Osteoblast (primary cell): ENCODE measurements around the gene USF1. TPM values are rescaled to one million over a fixed set of nuclear protein-coding genes. Genes with fewer than 3 reads are reported as not detected.

Source experiments
- DNase-seq: peaks from one replicate; pipeline ENCODE4 v3.0.0; 2011; ENCODE audit warnings: low spot score, mixed read lengths; ENCODE audit not compliant: insufficient read length; ENCODE audit errors: missing footprints
- H2AFZ ChIP-seq: 2 replicates; pipeline ENCODE4 v1.6.0; 2011; ENCODE audit warnings: mild to moderate bottlenecking, low read length
- H3K27ac ChIP-seq: 2 replicates; pipeline ENCODE4 v1.5.1; 2011; ENCODE audit warnings: mild to moderate bottlenecking, low read depth, low read length, moderate library complexity
- H3K27me3 ChIP-seq: 2 replicates; pipeline ENCODE4 v1.6.0; 2012; ENCODE audit warnings: mild to moderate bottlenecking, control low read depth, inconsistent platforms, low read length, moderate library complexity; ENCODE audit not compliant: insufficient read depth
- H3K36me3 ChIP-seq: 2 replicates; pipeline ENCODE4 v1.5.1; 2011; ENCODE audit warnings: mild to moderate bottlenecking, low read length, control low read depth, moderate library complexity; ENCODE audit not compliant: insufficient read depth
- H3K4me1 ChIP-seq: 2 replicates; pipeline ENCODE4 v1.5.1; 2011; ENCODE audit warnings: mild to moderate bottlenecking, low read length, control low read depth, moderate library complexity; ENCODE audit not compliant: insufficient read depth
- H3K4me2 ChIP-seq: 2 replicates; pipeline ENCODE4 v1.6.0; 2011; ENCODE audit warnings: mild to moderate bottlenecking, low read length; ENCODE audit not compliant: insufficient read depth
- H3K4me3 ChIP-seq: fragments of 200-600 bp; sonication (generic); 3 replicates; pipeline ENCODE4 v1.5.1; 2012; ENCODE audit warnings: mild to moderate bottlenecking, low read length, inconsistent platforms; ENCODE audit not compliant: insufficient read depth
- H3K79me2 ChIP-seq: 2 replicates; pipeline ENCODE4 v1.6.0; 2012; ENCODE audit warnings: mild to moderate bottlenecking, low read length, control low read depth, inconsistent platforms; ENCODE audit not compliant: insufficient read depth
- H3K9me3 ChIP-seq: 2 replicates; pipeline ENCODE4 v1.5.1; 2011; ENCODE audit warnings: low read depth, low read length, control low read depth
- H4K20me1 ChIP-seq: 2 replicates; pipeline ENCODE4 v1.6.0; 2012; ENCODE audit warnings: mild to moderate bottlenecking, low read length, control low read depth; ENCODE audit not compliant: insufficient read depth
- total RNA-seq: library from RNA; depleted of rRNA; stranded (reverse); fragments of >200 nt; gene quantifications from 2 replicates; pipeline ENCODE4 v1.2.3, GENCODE V29; 2012
- TF ChIP-seq, protein P1 (sequence below): IDR thresholded peaks from 2 replicates; pipeline ENCODE4 v1.5.1; 2011; ENCODE audit warnings: mild to moderate bottlenecking, low read depth, low read length, moderate library complexity; ENCODE audit errors: extremely low read depth

USF1 gene
- total RNA-seq, 1 donor = 47.4 TPM

- DNase-seq = peak; percentile 27
- Histone ChIP-seq H4K20me1 (peaks cover 5% of the 10 kb centered on the region), H3K36me3 (peaks cover 16% of the 10 kb centered on the region), H2AFZ (peak overlapping the region; percentile 99), H3K27ac (peak overlapping the region; percentile 98), H3K4me1 (peaks cover 12% of the 10 kb centered on the region), H3K27me3 (no peaks in the 10 kb centered on the region), H3K4me2 (peak overlapping the region; percentile 100), H3K4me3 (peak overlapping the region; percentile 90), H3K79me2 (peaks cover 28% of the 10 kb centered on the region), H3K9me3 (peaks cover 7% of the 10 kb centered on the region)
- TF ChIP-seq, protein P1, sequence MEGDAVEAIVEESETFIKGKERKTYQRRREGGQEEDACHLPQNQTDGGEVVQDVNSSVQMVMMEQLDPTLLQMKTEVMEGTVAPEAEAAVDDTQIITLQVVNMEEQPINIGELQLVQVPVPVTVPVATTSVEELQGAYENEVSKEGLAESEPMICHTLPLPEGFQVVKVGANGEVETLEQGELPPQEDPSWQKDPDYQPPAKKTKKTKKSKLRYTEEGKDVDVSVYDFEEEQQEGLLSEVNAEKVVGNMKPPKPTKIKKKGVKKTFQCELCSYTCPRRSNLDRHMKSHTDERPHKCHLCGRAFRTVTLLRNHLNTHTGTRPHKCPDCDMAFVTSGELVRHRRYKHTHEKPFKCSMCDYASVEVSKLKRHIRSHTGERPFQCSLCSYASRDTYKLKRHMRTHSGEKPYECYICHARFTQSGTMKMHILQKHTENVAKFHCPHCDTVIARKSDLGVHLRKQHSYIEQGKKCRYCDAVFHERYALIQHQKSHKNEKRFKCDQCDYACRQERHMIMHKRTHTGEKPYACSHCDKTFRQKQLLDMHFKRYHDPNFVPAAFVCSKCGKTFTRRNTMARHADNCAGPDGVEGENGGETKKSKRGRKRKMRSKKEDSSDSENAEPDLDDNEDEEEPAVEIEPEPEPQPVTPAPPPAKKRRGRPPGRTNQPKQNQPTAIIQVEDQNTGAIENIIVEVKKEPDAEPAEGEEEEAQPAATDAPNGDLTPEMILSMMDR = no peak
These were observed 940 bp upstream of the USF1 start for GRCh38 chr1:161046605-161047228.

DNA sequence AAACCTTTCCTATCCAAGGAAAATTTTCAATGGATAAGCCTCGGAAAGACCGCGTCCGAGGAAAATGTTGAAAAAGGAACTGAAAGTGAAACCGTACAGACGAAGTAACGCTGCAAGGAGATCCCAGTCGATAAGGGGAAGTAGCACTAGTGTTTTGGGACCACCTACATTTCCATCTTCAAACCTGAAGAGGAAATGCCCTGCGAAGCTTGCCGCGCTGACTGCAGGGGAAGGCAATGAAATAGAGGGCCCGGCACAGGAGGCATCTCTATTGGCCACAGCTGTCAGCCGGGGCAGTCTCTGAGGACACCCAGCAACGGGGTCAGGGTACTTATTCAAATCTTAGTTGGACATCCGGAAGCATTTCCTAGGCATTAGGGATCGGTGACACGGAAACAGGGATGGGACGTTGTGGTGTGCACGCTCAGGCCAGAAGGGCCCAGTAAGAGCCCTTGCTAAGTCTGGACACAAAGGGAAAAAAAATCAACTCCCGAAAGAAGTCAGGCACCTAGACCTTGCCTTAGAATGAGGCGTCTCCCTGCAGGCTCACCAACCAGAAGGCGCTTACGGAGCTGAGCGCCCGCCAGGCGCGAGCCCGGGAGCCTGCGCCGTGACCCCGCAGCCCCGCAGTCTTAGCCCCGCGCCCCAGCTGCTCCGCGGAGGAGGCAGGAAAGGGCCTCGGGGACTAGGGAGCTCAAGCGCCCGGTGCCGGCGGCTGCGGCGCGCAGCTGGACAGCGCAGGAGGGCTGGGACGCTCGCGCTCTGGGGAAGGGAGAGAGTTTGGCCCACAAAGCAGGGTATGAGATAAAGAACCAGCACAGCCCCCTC is 655 bp downstream of the USF1 start:
- Histone ChIP-seq H2AFZ (peak overlapping the region; percentile 99), H4K20me1 (peaks cover 8% of the 10 kb centered on the region), H3K27me3 (no peaks in the 10 kb centered on the region), H3K79me2 (peaks cover 28% of the 10 kb centered on the region), H3K9me3 (peaks cover 7% of the 10 kb centered on the region), H3K4me2 (peak overlapping the region; percentile 100), H3K4me3 (peak overlapping the region; percentile 90), H3K36me3 (peaks cover 31% of the 10 kb centered on the region), H3K4me1 (peaks cover 12% of the 10 kb centered on the region), H3K27ac (peak overlapping the region; percentile 98)
- DNase-seq = peak; percentile 96
- TF ChIP-seq, protein P1 = no peak

- peak; percentile 80 for DNase-seq
- peaks cover 37% of the 10 kb centered on the region for H3K36me3 ChIP-seq
- peaks cover 28% of the 10 kb centered on the region for H3K79me2 ChIP-seq
- TF ChIP-seq, protein P1 = no peak
- no peaks in the 10 kb centered on the region for H3K27me3 ChIP-seq
- H3K27ac ChIP-seq = peak overlapping the region; percentile 98
- peaks cover 8% of the 10 kb centered on the region for H4K20me1 ChIP-seq
- peak overlapping the region; percentile 90 for H3K4me3 ChIP-seq
- peaks cover 12% of the 10 kb centered on the region for H3K4me1 ChIP-seq
- peak overlapping the region; percentile 100 for H3K4me2 ChIP-seq
- peak overlapping the region; percentile 99 for H2AFZ ChIP-seq
- peaks cover 5% of the 10 kb centered on the region for H3K9me3 ChIP-seq
These were observed 1.3 kb downstream of the USF1 start for GRCh38 chr1:161044535-161044907.

- Histone ChIP-seq H3K36me3 (peaks cover 45% of the 10 kb centered on the region), H3K9me3 (no peaks in the 10 kb centered on the region), H4K20me1 (peaks cover 2% of the 10 kb centered on the region), H3K79me2 (peaks cover 20% of the 10 kb centered on the region), H2AFZ (no peak overlapping the region), H3K4me3 (no peak overlapping the region), H3K27me3 (no peaks in the 10 kb centered on the region), H3K4me1 (peaks cover 5% of the 10 kb centered on the region), H3K4me2 (no peak overlapping the region), H3K27ac (no peak overlapping the region)
- TF ChIP-seq, protein P1 = no peak
- peak; percentile 58 for DNase-seq
These were observed 6.2 kb downstream of the USF1 start for GRCh38 chr1:161039546-161039945.
